DND-41 (cell line): ENCODE measurements around the gene CD74.

Experiments
- ATAC-seq: fragments of 200-7000 bp; cut with Tn5 transposase; 3 replicates; pipeline ENCODE4 v1.9.1; 2021; ENCODE audit warnings: low read depth; ENCODE audit not compliant: insufficient read depth
- DNase-seq: peaks from one replicate; pipeline ENCODE4 v3.0.0-alpha.2; 2020
- H2AFZ ChIP-seq: 2 replicates; pipeline ENCODE4 v1.6.0; 2012; ENCODE audit warnings: low read depth, low read length
- H3K27ac ChIP-seq: 2 replicates; pipeline ENCODE4 v1.5.1; 2012; ENCODE audit warnings: low read length, inconsistent platforms
- H3K27me3 ChIP-seq: fragments of 200-600 bp; sonication (generic); 2 replicates; pipeline ENCODE4 v1.6.0; 2012; ENCODE audit warnings: low read length, mild to moderate bottlenecking, inconsistent platforms; ENCODE audit not compliant: insufficient read depth, poor library complexity
- H3K36me3 ChIP-seq: 2 replicates; pipeline ENCODE4 v1.5.1; 2012; ENCODE audit warnings: low read length, inconsistent platforms; ENCODE audit not compliant: insufficient read depth
- H3K4me1 ChIP-seq: 2 replicates; pipeline ENCODE4 v1.5.1; 2012; ENCODE audit warnings: mild to moderate bottlenecking, low read length; ENCODE audit not compliant: insufficient read depth
- H3K4me2 ChIP-seq: 2 replicates; pipeline ENCODE4 v1.6.0; 2012; ENCODE audit warnings: mild to moderate bottlenecking, moderate library complexity, low read length, inconsistent platforms; ENCODE audit not compliant: insufficient read depth
- H3K4me3 ChIP-seq, 2 experiments: fragments of 200-600 bp in 1 of 2; shearing (Covaris generic) in 1 of 2; 2 replicates each; pipeline ENCODE4 v1.5.1; 2012 to 2016; ENCODE audit warnings: inconsistent platforms in 2 of 2, low read length in 2 of 2, mild to moderate bottlenecking in 2 of 2, low read depth in 1 of 2, moderate library complexity in 1 of 2
- H3K79me2 ChIP-seq: 2 replicates; pipeline ENCODE4 v1.6.0; 2012; ENCODE audit warnings: low read length, inconsistent platforms; ENCODE audit not compliant: insufficient read depth
- H3K9ac ChIP-seq: 2 replicates; pipeline ENCODE4 v1.6.0; 2012; ENCODE audit warnings: low read depth, mild to moderate bottlenecking, inconsistent platforms, low read length, moderate library complexity
- H3K9me3 ChIP-seq: 2 replicates; pipeline ENCODE4 v1.5.1; 2012; ENCODE audit warnings: low read length, moderate library complexity, mild to moderate bottlenecking, inconsistent platforms; ENCODE audit not compliant: insufficient read depth, severe bottlenecking
- H4K20me1 ChIP-seq: 2 replicates; pipeline ENCODE4 v1.6.0; 2012; ENCODE audit warnings: low read length; ENCODE audit not compliant: insufficient read depth
- CTCF ChIP-seq: IDR thresholded peaks from 2 replicates; pipeline ENCODE4 v1.5.1; 2012; ENCODE audit warnings: borderline replicate concordance, low read length, moderate library complexity, mild to moderate bottlenecking; ENCODE audit not compliant: poor library complexity, severe bottlenecking; ENCODE audit errors: extremely low read depth
- EZH2 ChIP-seq: IDR thresholded peaks from 3 replicates; pipeline ENCODE4 v1.6.1; 2012; ENCODE audit warnings: borderline replicate concordance, low read depth, mild to moderate bottlenecking, moderate library complexity, low read length, inconsistent platforms; ENCODE audit not compliant: severe bottlenecking

The CD74 gene

GRCh38 chr5:150411245-150411979, 1.3 kb downstream of the CD74 start:
- Histone ChIP-seq H3K4me3 (no peak overlapping the region), H3K4me1 (no peaks in the 10 kb centered on the region), H3K79me2 (no peaks in the 10 kb centered on the region), H3K9ac (no peak overlapping the region), H4K20me1 (no peaks in the 10 kb centered on the region), H2AFZ (no peak overlapping the region), H3K27ac (no peak overlapping the region), H3K27me3 (no peaks in the 10 kb centered on the region), H3K9me3 (no peaks in the 10 kb centered on the region), H3K36me3 (no peaks in the 10 kb centered on the region), H3K4me2 (no peak overlapping the region)
- no peak for TF ChIP-seq EZH2
- TF ChIP-seq CTCF, result no peak
- no peak for ATAC-seq
- no peak for DNase-seq

DNA sequence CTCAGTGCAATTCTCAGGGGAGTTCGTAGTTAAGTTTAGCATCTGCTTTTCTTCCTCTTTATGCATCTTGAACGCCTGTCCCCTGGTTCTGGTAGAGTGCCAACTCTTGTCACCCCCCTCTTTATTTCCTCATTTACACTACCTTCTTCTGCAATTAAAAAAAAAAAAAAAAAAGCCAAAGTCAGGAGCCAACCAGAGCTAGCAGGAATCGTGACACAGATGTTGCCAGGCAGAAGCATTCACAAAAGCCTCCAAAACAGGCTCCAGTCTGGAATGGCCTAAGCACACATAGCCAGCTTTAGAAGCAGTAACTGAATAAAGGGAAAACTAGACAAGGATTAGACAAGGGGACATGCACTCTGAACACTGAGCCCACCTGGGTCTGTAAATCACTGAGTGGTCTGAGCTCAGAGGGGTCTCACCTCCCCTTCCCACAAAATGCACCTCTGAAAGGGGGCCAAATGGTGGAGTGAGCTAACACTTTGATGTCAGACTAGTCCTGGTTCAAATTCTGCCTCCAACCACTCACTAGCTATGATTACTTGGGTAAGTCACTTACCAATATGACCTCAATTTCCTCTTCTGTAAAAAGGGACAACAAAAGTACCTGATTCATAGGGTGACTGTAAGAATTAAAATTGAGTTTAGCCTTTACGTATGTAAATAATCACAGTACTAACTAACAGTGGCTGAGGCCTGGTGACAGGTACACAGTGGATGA, 2.0 kb downstream of the CD74 start:
- Histone ChIP-seq H3K9ac (no peak overlapping the region), H3K4me3 (no peak overlapping the region), H4K20me1 (peaks cover 2% of the 10 kb centered on the region; the same call in 1 of the 2 replicates), H3K27me3 (no peaks in the 10 kb centered on the region), H3K9me3 (no peaks in the 10 kb centered on the region), H3K36me3 (no peaks in the 10 kb centered on the region), H2AFZ (no peak overlapping the region), H3K79me2 (no peaks in the 10 kb centered on the region), H3K4me1 (no peaks in the 10 kb centered on the region), H3K4me2 (no peak overlapping the region), H3K27ac (no peak overlapping the region)
- DNase-seq, result peak; percentile 24
- TF ChIP-seq CTCF (no peak), EZH2 (no peak)
- ATAC-seq, result peak; percentile 47; the same call in 2 of the 3 replicates

DNA sequence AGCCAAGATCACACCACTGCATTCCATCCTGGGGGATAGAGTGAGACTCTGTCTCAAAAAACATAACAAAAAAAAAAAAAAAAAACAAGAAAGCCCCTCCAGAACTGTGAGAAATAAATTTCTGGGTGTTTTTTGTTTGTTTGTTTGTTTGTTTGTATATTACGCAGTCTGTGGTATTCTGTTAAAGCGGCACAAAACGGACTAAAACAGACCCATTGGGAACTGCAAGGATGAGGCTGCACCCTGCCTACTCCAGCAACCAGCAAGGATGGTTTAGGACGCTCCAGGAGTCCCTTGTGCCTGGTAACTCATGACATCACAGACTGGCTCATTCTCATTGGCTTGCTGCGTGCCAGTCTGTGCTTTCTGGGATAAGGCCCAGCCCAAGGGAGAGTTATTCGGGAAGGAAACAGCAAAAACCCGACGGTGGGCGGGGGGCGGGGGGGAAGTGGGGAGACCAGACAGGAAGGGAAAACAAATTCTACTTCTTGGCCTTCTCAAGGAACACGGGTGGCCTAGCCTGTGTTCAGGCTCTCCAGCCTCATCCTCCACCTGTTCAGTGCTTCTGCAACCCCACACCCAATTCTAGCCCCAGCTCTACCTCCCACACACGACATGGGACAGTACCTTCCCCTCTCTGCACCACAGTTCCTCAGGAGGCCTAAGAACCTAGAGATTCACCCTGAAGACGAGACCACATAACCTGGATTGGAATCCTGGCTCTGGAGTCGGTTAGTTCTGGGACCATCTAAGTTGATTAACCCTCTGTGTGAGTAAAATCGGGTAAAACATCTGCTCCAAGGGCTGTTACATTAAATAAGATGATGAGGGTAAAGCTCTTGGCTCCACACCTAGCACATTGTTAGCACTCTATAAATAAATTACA, 2.8 kb downstream of the CD74 start:
- H4K20me1 ChIP-seq, result peaks cover 2% of the 10 kb centered on the region; the same call in 1 of the 2 replicates
- no peaks in the 10 kb centered on the region for H3K27me3 ChIP-seq
- H3K27ac ChIP-seq, result no peak overlapping the region
- no peaks in the 10 kb centered on the region for H3K4me1 ChIP-seq
- TF ChIP-seq EZH2 (no peak), CTCF (no peak)
- no peaks in the 10 kb centered on the region for H3K79me2 ChIP-seq
- no peak overlapping the region for H3K4me3 ChIP-seq
- DNase-seq (peak; percentile 53), ATAC-seq (peak; percentile 94)
- H2AFZ ChIP-seq, result no peak overlapping the region
- no peak overlapping the region for H3K4me2 ChIP-seq
- no peak overlapping the region for H3K9ac ChIP-seq
- no peaks in the 10 kb centered on the region for H3K36me3 ChIP-seq
- no peaks in the 10 kb centered on the region for H3K9me3 ChIP-seq
